Erythroblast (primary cell): ENCODE measurements around the gene DLGAP4.

ENCODE experiments used
- GATA1 ChIP-seq: IDR thresholded peaks from 2 replicates; pipeline ENCODE4 v1.6.1; 2011; ENCODE audit warnings: low read depth, mild to moderate bottlenecking, control low read depth, low read length, moderate library complexity
- POLR2A ChIP-seq: IDR thresholded peaks from 2 replicates; pipeline ENCODE4 v1.6.1; 2011; ENCODE audit warnings: mild to moderate bottlenecking, low read length

- TF ChIP-seq POLR2A: no peak
- no peak for TF ChIP-seq GATA1
These were observed 244.7 kb downstream of the DLGAP4 start for GRCh38 chr20:36550790-36551299.
